SK-N-SH treated with all-trans-retinoic acid at 6 μM for 48 hours (cell line): ENCODE data around the gene HMCN2.

ENCODE experiments used
- ESRRG ChIP-seq: fragments of 250-450 bp; sonication (Bioruptor Pico); IDR thresholded peaks from 2 replicates; pipeline ENCODE4 v1.6.1; 2021; ENCODE audit warnings: mild to moderate bottlenecking
- SNAI2 ChIP-seq: fragments of 250-450 bp; sonication (Bioruptor Pico); IDR thresholded peaks from 2 replicates; pipeline ENCODE4 v1.5.0; 2020; ENCODE audit warnings: mild to moderate bottlenecking, moderate library complexity
- ZNF8 ChIP-seq: fragments of 450-650 bp; formaldehyde crosslinking; IDR thresholded peaks from 2 replicates; pipeline ENCODE4 v1.5.0; 2020; ENCODE audit warnings: mild to moderate bottlenecking, moderate library complexity

DNA sequence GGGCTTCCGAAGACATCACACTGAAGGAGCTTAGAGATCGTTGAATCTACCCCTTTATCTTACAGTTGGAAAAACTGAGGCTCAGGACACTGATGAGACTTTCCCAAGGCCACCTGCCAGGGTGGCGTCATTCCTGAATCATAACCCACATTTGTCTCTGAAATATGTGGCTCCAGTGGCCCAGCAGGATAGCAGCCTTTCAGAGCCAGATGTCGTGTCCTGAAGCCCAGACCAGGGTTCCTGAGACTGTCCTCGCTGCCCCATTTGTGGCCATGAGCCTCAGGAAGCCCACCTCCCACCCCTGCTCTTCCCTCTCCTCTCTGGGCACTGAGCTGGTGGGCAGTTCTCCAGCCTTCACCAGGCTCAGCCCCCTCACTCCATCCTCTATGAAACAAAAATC, 2.4 kb downstream of the HMCN2 start:
- no peak for TF ChIP-seq ESRRG (CRISPR knock-in tag)
- no peak for TF ChIP-seq ZNF8
- TF ChIP-seq SNAI2 (CRISPR knock-in tag) = no peak
